ENCODE measurements around the gene SLC29A4. TPM values are rescaled to one million over a fixed set of nuclear protein-coding genes. Genes with fewer than 3 reads are reported as not detected.
"Not testable (repeated sequence)": the region's sequence is repeated elsewhere in the genome, so short reads cannot be mapped to it uniquely, and the experiment has no call there.

The SLC29A4 gene
- total RNA-seq, 1 donor from 2014 or later, result 0.98 TPM

- H3K4me1 ChIP-seq, result no peaks in the 10 kb centered on the region
- no peak overlapping the region for H3K4me3 ChIP-seq
- intact Hi-C loops (cut with DNase I), result no loop called here
- no peak for TF ChIP-seq CTCF (IDR thresholded peaks at IDR 0.05)
- no peaks in the 10 kb centered on the region for H3K27me3 ChIP-seq
- peak; percentile 3 for ATAC-seq
- no peak overlapping the region for H3K27ac ChIP-seq
- no peak for DNase-seq
- peaks cover 88% of the 10 kb centered on the region for H3K36me3 ChIP-seq
- H3K9me3 ChIP-seq, result peaks cover 6% of the 10 kb centered on the region
Observed at GRCh38 chr7:5320391-5320790, 37.6 kb downstream of the SLC29A4 start.

- no peaks in the 10 kb centered on the region for H3K27me3 ChIP-seq
- TF ChIP-seq CTCF (IDR thresholded peaks at IDR 0.05), result no peak
- H3K4me3 ChIP-seq, result no peak overlapping the region
- peak; percentile 6 for ATAC-seq
- no peaks in the 10 kb centered on the region for H3K4me1 ChIP-seq
- peaks cover 83% of the 10 kb centered on the region for H3K36me3 ChIP-seq
- intact Hi-C loops (cut with DNase I), result no loop called here
- H3K9me3 ChIP-seq, result peaks cover 6% of the 10 kb centered on the region
- no peak for DNase-seq
- no peak overlapping the region for H3K27ac ChIP-seq
Observed at GRCh38 chr7:5320802-5321396, 38.2 kb downstream of the SLC29A4 start.

GRCh38 chr7:5322621-5323410, 40.1 kb downstream of the SLC29A4 start:
- H3K4me3 ChIP-seq, result no peak overlapping the region
- TF ChIP-seq CTCF (IDR thresholded peaks at IDR 0.05), result no peak
- H3K27me3 ChIP-seq, result no peaks in the 10 kb centered on the region
- no peak overlapping the region for H3K27ac ChIP-seq
- ATAC-seq, result no peak
- no peaks in the 10 kb centered on the region for H3K4me1 ChIP-seq
- intact Hi-C loops (cut with DNase I), result no loop called here
- H3K36me3 ChIP-seq, result peaks cover 68% of the 10 kb centered on the region
- H3K9me3 ChIP-seq, result peaks cover 6% of the 10 kb centered on the region
- DNase-seq, result no peak

GRCh38 chr7:5323800-5324781, 41.3 kb downstream of the SLC29A4 start:
- peaks cover 68% of the 10 kb centered on the region for H3K36me3 ChIP-seq
- H3K9me3 ChIP-seq; H3K4me1 ChIP-seq; intact Hi-C loops (cut with DNase I); DNase-seq; H3K27me3 ChIP-seq; ATAC-seq; H3K4me3 ChIP-seq; H3K27ac ChIP-seq: not testable (repeated sequence)

GRCh38 chr7:5324961-5325360, 42.2 kb downstream of the SLC29A4 start:
- H3K27me3 ChIP-seq, result no peaks in the 10 kb centered on the region
- H3K9me3 ChIP-seq, result no peaks in the 10 kb centered on the region
- H3K36me3 ChIP-seq, result peaks cover 68% of the 10 kb centered on the region
- no peak for TF ChIP-seq CTCF (IDR thresholded peaks at IDR 0.05)
- DNase-seq (no peak), ATAC-seq (no peak)
- no peak overlapping the region for H3K27ac ChIP-seq
- intact Hi-C loops (cut with DNase I), result no loop called here
- H3K4me1 ChIP-seq, result no peaks in the 10 kb centered on the region
- no peak overlapping the region for H3K4me3 ChIP-seq

Data from upper lobe of right lung (tissue), 1 donor.